Measurements from ENCODE around the gene CACHD1. TPM values are rescaled to one million over a fixed set of nuclear protein-coding genes. Genes with fewer than 3 reads are reported as not detected.

CACHD1 gene
- total RNA-seq, 1 donor from 2014 or later = 0.13 TPM

DNA sequence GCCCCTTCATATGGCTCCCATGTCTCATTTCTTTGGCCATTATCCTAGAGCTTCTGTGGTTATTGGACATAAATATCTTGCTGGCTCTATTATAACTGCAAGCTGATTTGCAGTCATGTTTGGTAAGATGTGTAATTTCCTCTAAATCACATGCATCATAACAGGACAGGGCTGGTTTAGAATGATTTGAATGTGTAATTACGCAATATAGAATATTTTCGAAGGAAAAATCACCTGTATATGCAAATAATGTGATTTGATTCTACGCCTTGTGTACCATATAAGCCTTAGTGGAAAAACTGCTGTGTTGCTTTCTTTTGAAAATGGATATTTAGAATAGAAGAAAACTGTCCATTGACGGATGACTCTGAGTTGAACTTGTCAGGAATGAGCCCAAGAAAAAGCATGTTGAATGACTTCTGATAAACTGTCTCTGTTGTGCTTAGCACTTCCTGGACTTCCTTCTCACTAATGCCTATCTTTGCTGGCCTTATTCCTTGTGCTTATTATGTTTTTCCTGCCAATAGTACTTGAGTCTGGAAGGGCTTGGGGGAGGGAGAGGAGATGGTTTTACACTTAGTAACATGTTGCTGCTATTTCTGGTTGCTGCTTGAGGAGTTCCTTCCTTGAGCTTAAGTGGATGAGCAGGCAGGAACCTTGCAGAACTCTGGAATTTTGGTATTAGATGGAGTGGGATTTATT is 6.5 kb downstream of the CACHD1 start:
- H3K9me3 Mint-ChIP-seq = no peaks in the 10 kb centered on the region
- peaks cover 25% of the 10 kb centered on the region for H3K27me3 Mint-ChIP-seq (ENCODE audit: insufficient read depth)
- no peak overlapping the region for H3K4me3 Mint-ChIP-seq
- intact Hi-C loops (cut with micrococcal nuclease) = no loop called here
- DNase-seq (ENCODE audit: low spot score) = no peak
- peaks cover 4% of the 10 kb centered on the region for H3K4me1 Mint-ChIP-seq (ENCODE audit: low read depth)
- no peak overlapping the region for H3K27ac Mint-ChIP-seq
- no peaks in the 10 kb centered on the region for H3K36me3 Mint-ChIP-seq (ENCODE audit: low read depth)

DNA sequence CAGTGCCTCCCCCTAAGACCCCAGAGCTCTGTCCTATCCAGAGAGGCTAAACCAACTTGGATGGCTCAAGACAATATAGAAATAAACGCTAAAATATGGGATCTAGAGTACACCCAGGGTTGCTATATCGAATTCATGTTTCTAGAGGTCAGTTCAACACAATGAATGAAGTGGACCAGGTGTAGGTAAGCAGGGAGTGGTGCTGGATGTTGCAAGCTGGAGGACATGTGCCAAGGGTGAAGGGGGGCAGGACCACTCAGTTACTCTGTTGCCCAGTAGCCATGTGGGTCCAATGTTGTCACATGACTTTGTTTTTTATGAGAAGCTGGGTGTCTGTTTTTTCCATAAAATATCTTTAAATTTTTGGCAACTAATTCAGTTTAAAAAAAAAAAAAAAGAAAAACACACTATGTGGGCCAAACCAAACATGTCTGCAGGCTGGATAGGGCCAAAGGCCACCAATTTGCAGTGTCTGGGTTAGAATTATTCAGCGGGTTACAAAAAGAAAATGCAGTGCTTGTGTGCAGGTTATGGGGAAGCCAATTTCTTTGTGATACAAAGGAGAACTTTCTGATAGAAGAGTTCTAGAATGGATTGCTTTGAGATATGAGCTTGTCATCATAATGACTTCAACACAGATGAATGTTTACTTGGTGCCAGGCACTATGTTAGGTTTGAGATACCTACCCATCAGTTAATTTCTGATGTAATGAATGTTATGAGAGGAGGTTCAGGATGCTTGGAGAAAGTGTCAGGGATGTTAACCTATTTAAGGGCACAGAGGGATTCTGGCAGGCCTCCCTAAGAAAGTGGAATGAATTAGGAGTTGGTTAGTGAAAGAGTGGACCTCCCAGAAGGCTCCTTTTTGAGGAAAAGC is 8.9 kb downstream of the CACHD1 start:
- intact Hi-C loops (cut with micrococcal nuclease) = no loop called here
- H3K9me3 Mint-ChIP-seq = no peaks in the 10 kb centered on the region
- H3K4me1 Mint-ChIP-seq (ENCODE audit: low read depth) = no peaks in the 10 kb centered on the region
- no peak for DNase-seq (ENCODE audit: low spot score)
- H3K36me3 Mint-ChIP-seq (ENCODE audit: low read depth) = no peaks in the 10 kb centered on the region
- H3K4me3 Mint-ChIP-seq = no peak overlapping the region
- no peak overlapping the region for H3K27ac Mint-ChIP-seq
- H3K27me3 Mint-ChIP-seq (ENCODE audit: insufficient read depth) = peaks cover 13% of the 10 kb centered on the region

DNA sequence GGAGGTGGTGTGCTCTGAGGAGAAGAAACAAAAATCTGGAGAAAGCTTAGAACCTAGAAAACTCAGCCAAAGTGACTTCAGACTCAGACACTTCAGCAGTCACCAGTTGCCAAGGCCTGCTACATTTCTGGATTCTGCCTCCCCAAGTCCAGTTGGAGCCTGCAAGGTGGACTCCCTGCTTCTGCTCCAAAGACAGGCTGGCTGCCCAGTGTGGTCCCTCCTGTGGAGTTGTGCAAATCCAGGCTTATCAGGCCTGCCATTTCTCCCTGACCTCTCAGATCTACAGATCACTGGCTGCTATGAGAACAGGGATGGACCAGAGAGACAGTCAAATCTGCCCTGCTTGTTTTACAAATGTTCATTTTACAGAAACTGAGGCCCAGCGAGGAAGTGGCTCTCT is 9.9 kb downstream of the CACHD1 start:
- Mint-ChIP-seq H3K4me3 (no peak overlapping the region), H3K27me3 (ENCODE audit: insufficient read depth) (peaks cover 13% of the 10 kb centered on the region), H3K4me1 (ENCODE audit: low read depth) (no peaks in the 10 kb centered on the region), H3K9me3 (no peaks in the 10 kb centered on the region), H3K36me3 (ENCODE audit: low read depth) (no peaks in the 10 kb centered on the region), H3K27ac (no peak overlapping the region)
- no peak for DNase-seq (ENCODE audit: low spot score)
- intact Hi-C loops (cut with micrococcal nuclease) = no loop called here

DNA sequence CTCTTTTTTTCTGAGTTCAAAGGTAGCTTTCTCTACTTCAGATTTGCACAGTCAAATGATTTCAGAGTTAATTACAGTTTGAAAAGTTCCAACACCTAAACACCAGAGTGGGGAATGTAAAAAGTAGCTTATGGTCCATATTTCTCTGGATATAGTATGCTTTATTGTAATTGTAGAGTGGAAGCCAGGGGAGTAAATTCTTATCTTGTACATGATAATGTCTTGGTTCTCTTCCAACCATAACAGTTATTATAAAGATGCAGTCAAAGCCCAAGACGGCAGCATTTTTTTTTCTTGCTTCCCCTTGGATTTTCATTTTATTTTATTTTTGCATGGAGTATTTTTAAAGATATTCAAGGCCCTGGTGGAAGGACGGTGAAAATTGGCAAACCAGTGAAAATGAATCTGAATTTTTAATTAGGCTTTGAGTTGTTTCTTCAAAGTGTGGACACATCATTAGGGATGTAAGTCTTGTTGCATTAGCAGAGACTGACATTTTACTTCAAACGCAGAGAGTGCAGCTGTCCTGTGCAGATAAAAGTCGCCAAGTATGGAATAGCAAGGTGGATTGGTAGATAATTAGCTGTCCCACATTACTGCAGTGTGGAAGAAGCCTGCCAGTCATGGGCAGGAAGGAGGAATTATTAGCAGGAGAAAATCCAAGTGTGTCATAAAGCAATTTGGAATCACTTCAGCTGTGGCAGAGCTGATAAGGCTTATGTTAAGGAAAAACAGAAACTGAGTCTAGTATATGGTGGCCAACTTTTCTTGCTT is 11.3 kb downstream of the CACHD1 start:
- intact Hi-C loops (cut with micrococcal nuclease) = no loop called here
- Mint-ChIP-seq H3K9me3 (no peaks in the 10 kb centered on the region), H3K27me3 (ENCODE audit: insufficient read depth) (peaks cover 13% of the 10 kb centered on the region), H3K27ac (no peak overlapping the region), H3K4me3 (no peak overlapping the region), H3K36me3 (ENCODE audit: low read depth) (no peaks in the 10 kb centered on the region), H3K4me1 (ENCODE audit: low read depth) (no peaks in the 10 kb centered on the region)
- DNase-seq (ENCODE audit: low spot score) = no peak

DNA sequence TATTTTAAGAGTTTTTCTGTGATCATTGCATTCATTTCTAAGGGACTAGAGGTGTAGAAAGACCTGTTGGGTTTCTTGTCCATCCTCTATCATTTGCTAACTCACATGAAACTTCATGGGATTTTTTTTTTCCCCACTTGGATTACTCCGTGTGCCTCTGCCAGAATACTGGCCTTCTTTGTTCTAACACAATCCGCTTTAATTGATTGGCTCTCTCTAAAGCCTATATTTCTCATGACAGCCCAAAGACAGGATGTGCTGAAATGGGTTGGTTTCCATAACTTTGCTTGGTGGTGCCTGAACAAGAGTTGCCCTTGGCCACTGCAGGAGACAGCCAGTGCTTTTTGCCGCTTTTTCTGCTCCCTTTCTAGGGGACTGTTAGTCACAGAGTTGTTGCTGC is 12.2 kb downstream of the CACHD1 start:
- Mint-ChIP-seq H3K9me3 (no peaks in the 10 kb centered on the region), H3K36me3 (ENCODE audit: low read depth) (no peaks in the 10 kb centered on the region), H3K4me1 (ENCODE audit: low read depth) (no peaks in the 10 kb centered on the region), H3K27ac (no peak overlapping the region), H3K27me3 (ENCODE audit: insufficient read depth) (peaks cover 11% of the 10 kb centered on the region), H3K4me3 (no peak overlapping the region)
- no peak for DNase-seq (ENCODE audit: low spot score)
- intact Hi-C loops (cut with micrococcal nuclease) = no loop called here

DNA sequence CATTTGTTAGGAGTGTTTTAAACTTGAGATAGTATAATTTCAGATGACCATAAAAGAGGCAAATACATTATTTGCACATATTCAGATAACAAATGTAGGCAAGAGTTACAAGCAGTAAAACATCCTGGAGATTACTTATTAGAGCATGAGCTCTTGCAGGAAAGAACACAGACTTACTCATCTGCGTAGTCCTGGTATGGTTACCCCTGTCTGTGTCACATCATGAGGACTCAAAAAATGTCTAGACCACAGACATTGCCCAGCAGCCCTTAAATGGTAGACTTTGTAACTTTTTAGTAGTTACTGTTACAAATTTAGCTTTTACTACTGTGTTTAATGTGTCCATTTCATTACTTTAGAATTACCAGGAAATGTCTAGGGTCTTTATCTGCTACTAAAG is 12.8 kb downstream of the CACHD1 start:
- DNase-seq (ENCODE audit: low spot score) = no peak
- no peak overlapping the region for H3K27ac Mint-ChIP-seq
- intact Hi-C loops (cut with micrococcal nuclease) = no loop called here
- H3K27me3 Mint-ChIP-seq (ENCODE audit: insufficient read depth) = peaks cover 14% of the 10 kb centered on the region
- H3K9me3 Mint-ChIP-seq = no peaks in the 10 kb centered on the region
- no peaks in the 10 kb centered on the region for H3K36me3 Mint-ChIP-seq (ENCODE audit: low read depth)
- H3K4me1 Mint-ChIP-seq (ENCODE audit: low read depth) = no peaks in the 10 kb centered on the region
- no peak overlapping the region for H3K4me3 Mint-ChIP-seq

DNA sequence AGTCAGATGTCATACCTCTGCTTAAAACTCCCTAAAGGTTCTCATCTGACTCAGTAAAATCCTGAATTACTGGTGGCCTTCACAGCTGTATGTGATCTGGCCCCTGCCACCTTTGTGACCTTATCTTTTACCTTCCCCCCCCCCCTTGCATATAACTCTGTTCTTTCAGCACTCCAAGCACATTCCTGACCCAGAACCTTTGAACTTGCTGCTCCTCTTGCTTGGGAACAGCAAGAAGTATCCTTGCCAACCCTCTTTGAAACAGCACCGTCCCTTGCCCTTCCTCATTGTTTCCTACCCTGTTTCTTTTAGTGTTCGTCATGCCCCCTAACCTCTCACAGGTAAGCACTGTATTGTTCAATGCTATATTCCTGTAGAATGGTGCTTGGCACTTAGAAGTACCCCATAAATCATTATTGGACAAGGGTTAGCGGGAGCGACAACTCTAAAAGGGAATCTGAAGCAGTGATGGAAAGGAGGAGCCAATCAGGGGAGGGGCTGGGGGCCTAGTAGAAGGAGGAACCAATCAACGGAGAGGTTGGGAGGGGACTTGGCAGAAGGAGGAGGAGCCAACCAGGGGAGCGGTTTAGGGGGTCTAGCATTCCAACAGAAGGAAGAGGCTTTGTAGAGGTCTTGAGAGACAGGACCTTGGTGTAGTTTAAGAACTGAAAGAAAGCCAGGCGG is 13.9 kb downstream of the CACHD1 start:
- no peaks in the 10 kb centered on the region for H3K36me3 Mint-ChIP-seq (ENCODE audit: low read depth)
- no peaks in the 10 kb centered on the region for H3K4me1 Mint-ChIP-seq (ENCODE audit: low read depth)
- no peaks in the 10 kb centered on the region for H3K9me3 Mint-ChIP-seq
- peaks cover 17% of the 10 kb centered on the region for H3K27me3 Mint-ChIP-seq (ENCODE audit: insufficient read depth)
- H3K27ac Mint-ChIP-seq = no peak overlapping the region
- DNase-seq (ENCODE audit: low spot score) = no peak
- intact Hi-C loops (cut with micrococcal nuclease) = no loop called here
- no peak overlapping the region for H3K4me3 Mint-ChIP-seq

DNA sequence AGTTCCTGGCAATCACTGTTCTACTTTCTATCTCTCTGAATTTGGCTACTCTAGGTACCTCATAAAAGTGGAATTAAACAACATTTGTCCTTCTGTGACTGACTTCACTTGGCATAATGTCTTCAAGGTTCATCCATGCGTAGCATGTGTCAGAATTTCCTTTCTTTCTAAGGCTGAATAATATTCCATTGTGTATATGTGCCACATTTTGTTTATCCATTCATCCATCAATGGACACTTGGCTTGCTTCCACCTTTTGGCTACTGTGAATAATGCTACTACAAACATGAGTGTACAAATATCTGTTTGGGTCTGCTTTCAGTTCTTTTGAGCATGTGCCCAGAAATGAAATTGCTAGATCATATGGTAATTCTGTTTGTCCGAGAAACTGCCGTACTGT is 14.7 kb downstream of the CACHD1 start:
- H3K4me3 Mint-ChIP-seq = no peak overlapping the region
- no peak for DNase-seq (ENCODE audit: low spot score)
- H3K27ac Mint-ChIP-seq = no peak overlapping the region
- intact Hi-C loops (cut with micrococcal nuclease) = no loop called here
- no peaks in the 10 kb centered on the region for H3K9me3 Mint-ChIP-seq
- peaks cover 17% of the 10 kb centered on the region for H3K27me3 Mint-ChIP-seq (ENCODE audit: insufficient read depth)
- H3K36me3 Mint-ChIP-seq (ENCODE audit: low read depth) = no peaks in the 10 kb centered on the region
- H3K4me1 Mint-ChIP-seq (ENCODE audit: low read depth) = no peaks in the 10 kb centered on the region

DNA sequence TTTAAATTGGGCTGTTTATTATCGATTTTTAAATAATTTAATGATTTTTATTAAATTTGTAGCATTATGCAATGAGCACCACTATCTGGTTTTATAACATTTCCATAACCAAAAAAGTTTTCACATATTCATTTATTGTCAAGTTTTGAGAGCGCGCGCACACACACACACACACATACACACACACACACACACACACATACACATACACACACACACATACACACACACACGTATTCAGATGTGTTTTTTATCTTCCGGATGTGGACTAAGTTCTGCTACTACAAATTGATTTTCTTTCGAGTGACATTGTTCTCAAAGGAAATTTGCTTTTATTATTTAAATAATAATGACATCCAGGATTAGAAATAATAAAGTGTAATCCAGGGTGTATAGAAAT is 16.3 kb downstream of the CACHD1 start:
- H3K4me3 Mint-ChIP-seq = no peak overlapping the region

DNA sequence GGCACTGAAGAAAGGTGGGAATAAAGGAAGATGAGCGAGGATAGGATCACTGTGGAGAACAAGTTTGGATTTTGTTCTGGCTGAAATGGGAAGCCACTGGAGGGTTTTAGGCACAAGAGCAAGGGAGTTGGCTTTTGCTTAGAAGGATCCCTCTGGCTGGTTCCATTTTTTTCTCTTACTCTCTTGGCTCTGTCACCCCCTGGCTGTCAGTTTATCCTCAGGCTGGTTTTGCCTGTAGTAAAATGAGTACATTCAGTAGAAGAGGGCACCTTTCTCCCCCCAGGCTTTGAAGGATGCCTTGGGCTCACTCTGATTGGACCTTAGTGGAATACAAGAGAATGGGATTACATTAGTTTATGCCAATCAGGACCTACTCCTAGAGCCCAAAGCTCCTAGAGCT is 17.1 kb downstream of the CACHD1 start:
- H3K27ac Mint-ChIP-seq = no peak overlapping the region
- peaks cover 20% of the 10 kb centered on the region for H3K27me3 Mint-ChIP-seq (ENCODE audit: insufficient read depth)
- intact Hi-C loops (cut with micrococcal nuclease) = no loop called here
- no peak for DNase-seq (ENCODE audit: low spot score)
- H3K4me3 Mint-ChIP-seq = no peak overlapping the region
- no peaks in the 10 kb centered on the region for H3K4me1 Mint-ChIP-seq (ENCODE audit: low read depth)
- H3K9me3 Mint-ChIP-seq = no peaks in the 10 kb centered on the region
- no peaks in the 10 kb centered on the region for H3K36me3 Mint-ChIP-seq (ENCODE audit: low read depth)

More for the DNA sequence above, 16.3 kb downstream of the CACHD1 start:
- Mint-ChIP-seq H3K27me3 (ENCODE audit: insufficient read depth) (peaks cover 23% of the 10 kb centered on the region), H3K27ac (no peak overlapping the region), H3K4me1 (ENCODE audit: low read depth) (no peaks in the 10 kb centered on the region), H3K36me3 (ENCODE audit: low read depth) (no peaks in the 10 kb centered on the region), H3K9me3 (no peaks in the 10 kb centered on the region)
- intact Hi-C loops (cut with micrococcal nuclease) = no loop called here
- DNase-seq (ENCODE audit: low spot score) = no peak

DNA sequence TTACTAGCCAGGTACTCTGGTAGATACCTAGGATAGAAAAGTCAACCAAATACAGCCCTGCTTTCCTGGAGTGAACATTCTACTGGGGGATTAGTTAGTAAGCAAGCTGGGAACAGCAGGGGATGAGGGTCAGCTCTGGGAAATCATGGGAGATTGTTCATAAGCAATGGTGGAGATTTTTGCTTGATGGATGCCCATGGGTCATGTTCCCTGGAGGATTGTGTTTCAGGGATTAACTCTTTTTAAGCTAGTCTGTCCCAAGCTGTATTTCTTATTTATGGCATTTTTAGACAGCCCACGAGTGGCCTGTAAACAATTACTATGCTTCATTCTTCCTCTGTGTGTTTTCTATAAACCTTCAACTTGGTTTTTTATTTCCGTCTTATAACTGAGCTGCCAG is 18.9 kb downstream of the CACHD1 start:
- intact Hi-C loops (cut with micrococcal nuclease) = no loop called here
- no peaks in the 10 kb centered on the region for H3K4me1 Mint-ChIP-seq (ENCODE audit: low read depth)
- no peaks in the 10 kb centered on the region for H3K9me3 Mint-ChIP-seq
- H3K36me3 Mint-ChIP-seq (ENCODE audit: low read depth) = no peaks in the 10 kb centered on the region
- no peak for DNase-seq (ENCODE audit: low spot score)
- H3K27me3 Mint-ChIP-seq (ENCODE audit: insufficient read depth) = peaks cover 14% of the 10 kb centered on the region
- H3K27ac Mint-ChIP-seq = no peak overlapping the region
- H3K4me3 Mint-ChIP-seq = no peak overlapping the region

DNA sequence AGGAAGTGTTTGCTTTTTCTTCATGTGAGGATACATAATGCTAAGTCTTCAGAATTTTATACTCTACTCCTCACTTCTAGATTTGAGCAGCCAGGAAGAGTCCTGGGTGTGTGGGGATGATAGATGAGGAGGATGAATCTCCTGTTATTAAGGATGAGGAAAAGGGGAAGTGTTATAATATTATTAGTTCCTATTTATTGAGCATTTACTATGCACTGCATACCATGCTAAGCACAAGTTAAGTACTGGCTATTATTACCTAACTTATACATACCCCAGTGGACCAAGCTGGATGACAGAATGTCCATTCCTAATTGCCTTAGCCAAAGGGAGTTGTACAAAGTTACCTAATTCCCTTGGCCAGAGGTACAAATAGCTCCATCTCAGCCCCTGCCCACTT is 19.8 kb downstream of the CACHD1 start:
- H3K4me1 Mint-ChIP-seq (ENCODE audit: low read depth) = no peaks in the 10 kb centered on the region
- intact Hi-C loops (cut with micrococcal nuclease) = no loop called here
- no peaks in the 10 kb centered on the region for H3K9me3 Mint-ChIP-seq
- H3K27ac Mint-ChIP-seq = no peak overlapping the region
- H3K36me3 Mint-ChIP-seq (ENCODE audit: low read depth) = no peaks in the 10 kb centered on the region
- H3K27me3 Mint-ChIP-seq (ENCODE audit: insufficient read depth) = peaks cover 14% of the 10 kb centered on the region
- DNase-seq (ENCODE audit: low spot score) = no peak
- H3K4me3 Mint-ChIP-seq = no peak overlapping the region
